Prostate gland (tissue), 2 donors: ENCODE data around the gene AGAP2.

Experiments
- CTCF ChIP-seq, 4 experiments: fragments of 200-600 bp in 2 of 4; fragments of 450-650 bp in 2 of 4; sonication (generic) in 2 of 4; IDR thresholded peaks; 1 replicate in 3 of 4; 2 replicates in 1 of 4; pipeline ENCODE4 v1.5.1; 2016 to 2019; ENCODE audit warnings: antibody characterized with exemption in 4 of 4, mild to moderate bottlenecking in 2 of 4, moderate library complexity in 2 of 4
- POLR2AphosphoS5 ChIP-seq: sonication (generic); formaldehyde crosslinking; IDR thresholded peaks from one replicate; pipeline ENCODE4 v1.6.1; 2017; ENCODE audit warnings: antibody characterized with exemption

GRCh38 chr12:57760347-57760982 lies 21.9 kb upstream of the AGAP2 start:
- TF ChIP-seq CTCF (IDR thresholded peaks at IDR 0.05) (no peak), POLR2AphosphoS5 (no peak)
